ENCODE measurements around the gene C5orf24. TPM values are rescaled to one million over a fixed set of nuclear protein-coding genes. Genes with fewer than 3 reads are reported as not detected.

The C5orf24 gene
- total RNA-seq, 1 experiment from 2014 or later: 22.5 TPM

DNA sequence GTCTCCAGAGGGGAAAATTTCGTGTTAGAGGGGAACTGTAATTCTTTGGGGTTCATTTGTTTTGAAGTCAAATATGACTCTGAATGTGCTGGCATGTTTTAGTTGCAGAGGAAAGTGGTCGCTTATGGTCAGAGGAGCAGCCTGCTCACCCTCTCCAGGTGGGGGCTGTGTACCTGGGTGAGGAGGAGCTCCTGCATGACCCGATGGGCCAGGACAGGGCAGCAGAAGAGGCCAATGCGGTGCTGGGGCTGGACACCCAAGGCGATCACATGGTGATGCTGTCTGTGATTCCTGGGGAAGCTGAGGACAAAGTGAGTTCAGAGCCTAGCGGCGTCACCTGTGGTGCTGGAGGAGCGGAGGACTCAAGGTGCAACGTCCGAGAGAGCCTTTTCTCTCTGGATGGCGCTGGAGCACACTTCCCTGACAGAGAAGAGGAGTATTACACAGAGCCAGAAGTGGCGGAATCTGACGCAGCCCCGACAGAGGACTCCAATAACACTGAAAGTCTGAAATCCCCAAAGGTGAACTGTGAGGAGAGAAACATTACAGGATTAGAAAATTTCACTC, 41.9 kb downstream of the C5orf24 start:
- Histone ChIP-seq H4K20me1 (ENCODE audit: control insufficient read depth, insufficient read depth, insufficient read length) (no peaks in the 10 kb centered on the region), H3K4me2 (ENCODE audit: insufficient read depth, insufficient read length, low read length) (no peak overlapping the region), H2BK20ac (ENCODE audit: low read depth, low read length, poor library complexity, severe bottlenecking) (no peak overlapping the region), H2BK12ac (ENCODE audit: insufficient read length, low read depth, low read length) (no peak overlapping the region), H3K9me3 (ENCODE audit: control insufficient read depth, low read depth, low read length) (no peaks in the 10 kb centered on the region), H3K14ac (ENCODE audit: insufficient read depth, low read length) (no peak overlapping the region), H3K79me1 (ENCODE audit: insufficient read depth, low read depth, low read length, poor library complexity, severe bottlenecking) (no peaks in the 10 kb centered on the region), H3K79me2 (ENCODE audit: insufficient read depth, low read length) (no peaks in the 10 kb centered on the region), H3T11ph (ENCODE audit: low read length) (no peak overlapping the region), H3K23ac (ENCODE audit: insufficient read length, low read depth, low read length) (no peak overlapping the region), H3K9ac (ENCODE audit: extremely low read depth, insufficient read length, low read length) (no peak overlapping the region), H3K56ac (ENCODE audit: insufficient read length, low read depth, low read length) (no peak overlapping the region), H3K27ac (ENCODE audit: insufficient read length, low read depth, low read length) (no peak overlapping the region), H2BK5ac (ENCODE audit: insufficient read length, low read length) (no peak overlapping the region), H3K4me1 (ENCODE audit: insufficient read depth, low read length) (no peaks in the 10 kb centered on the region), H3K27me3 (ENCODE audit: insufficient read depth, low read length) (no peaks in the 10 kb centered on the region), H2AFZ (ENCODE audit: low read length) (no peak overlapping the region), H2BK15ac (ENCODE audit: low read depth, low read length) (no peak overlapping the region), H4K5ac (ENCODE audit: insufficient read length, low read depth, low read length) (no peak overlapping the region), H3K23me2 (ENCODE audit: insufficient read length, low read depth, low read length, poor library complexity, severe bottlenecking) (no peaks in the 10 kb centered on the region), H3K18ac (ENCODE audit: insufficient read length, low read depth, low read length) (no peak overlapping the region), H4K91ac (ENCODE audit: insufficient read length, low read depth, low read length) (no peak overlapping the region), H3K4ac (ENCODE audit: low read depth, low read length) (no peak overlapping the region), H4K8ac (replicated peaks; ENCODE audit: insufficient read length, low read depth, low read length) (no peak overlapping the region), H2BK120ac (ENCODE audit: low read depth, low read length, poor library complexity, severe bottlenecking) (no peak overlapping the region), H2AK5ac (ENCODE audit: insufficient read length, low read length) (no peak overlapping the region)
- Mint-ChIP-seq H3K9me3 (peaks cover 0 to 2% of the 10 kb centered on the region in 2 experiments; a peak in 3 of 5 replicates), H3K27me3 (ENCODE audit: low read depth) (no peaks in the 10 kb centered on the region), H3K4me1 (peaks cover 0 to 6% of the 10 kb centered on the region in 2 experiments; a peak in 2 of 4 replicates), H3K27ac (peak overlapping the region in 1 of 3 experiments; percentile 29; a peak in 3 of 7 replicates), H3K36me3 (ENCODE audit: insufficient read depth in 1 of 3, low read depth in 3 of 3) (peaks cover 9 to 16% (median 13%) of the 10 kb centered on the region in 3 experiments; a peak in 6 of 7 replicates), H3K4me3 (no peak overlapping the region)
- WGBS (ENCODE audit: extremely low coverage, insufficient read length, low lambda C conversion rate): no CpG with 5 or more reads among the region's 14 CpGs
- DNase-seq: peak; percentile 45
- TF ChIP-seq, protein P1, sequence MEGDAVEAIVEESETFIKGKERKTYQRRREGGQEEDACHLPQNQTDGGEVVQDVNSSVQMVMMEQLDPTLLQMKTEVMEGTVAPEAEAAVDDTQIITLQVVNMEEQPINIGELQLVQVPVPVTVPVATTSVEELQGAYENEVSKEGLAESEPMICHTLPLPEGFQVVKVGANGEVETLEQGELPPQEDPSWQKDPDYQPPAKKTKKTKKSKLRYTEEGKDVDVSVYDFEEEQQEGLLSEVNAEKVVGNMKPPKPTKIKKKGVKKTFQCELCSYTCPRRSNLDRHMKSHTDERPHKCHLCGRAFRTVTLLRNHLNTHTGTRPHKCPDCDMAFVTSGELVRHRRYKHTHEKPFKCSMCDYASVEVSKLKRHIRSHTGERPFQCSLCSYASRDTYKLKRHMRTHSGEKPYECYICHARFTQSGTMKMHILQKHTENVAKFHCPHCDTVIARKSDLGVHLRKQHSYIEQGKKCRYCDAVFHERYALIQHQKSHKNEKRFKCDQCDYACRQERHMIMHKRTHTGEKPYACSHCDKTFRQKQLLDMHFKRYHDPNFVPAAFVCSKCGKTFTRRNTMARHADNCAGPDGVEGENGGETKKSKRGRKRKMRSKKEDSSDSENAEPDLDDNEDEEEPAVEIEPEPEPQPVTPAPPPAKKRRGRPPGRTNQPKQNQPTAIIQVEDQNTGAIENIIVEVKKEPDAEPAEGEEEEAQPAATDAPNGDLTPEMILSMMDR (conservative IDR thresholded peaks at IDR 0.05): 0 out of 3 replicates have a peak, but pooled peaks have one; percentile 16

All from H9 (cell line).